Measurements from ENCODE around the gene FAM216B.
"Not testable (repeated sequence)": the region's sequence is repeated elsewhere in the genome, so short reads cannot be mapped to it uniquely, and the experiment has no call there.

FAM216B gene

GRCh38 chr13:42786715-42787114 lies 5.3 kb downstream of the FAM216B start:
- no peak for DNase-seq

GRCh38 chr13:42788601-42789000 lies 7.2 kb downstream of the FAM216B start:
- no peak for DNase-seq

- DNase-seq, result no peak
Measured at GRCh38 chr13:42792154-42792553, 10.8 kb downstream of the FAM216B start.

GRCh38 chr13:42794577-42795275 lies 13.3 kb downstream of the FAM216B start:
- DNase-seq, result no peak

- DNase-seq, result no peak
Measured at GRCh38 chr13:42795666-42796065, 14.3 kb downstream of the FAM216B start.

- DNase-seq, result no peak
Measured at GRCh38 chr13:42796747-42797356, 15.5 kb downstream of the FAM216B start.

GRCh38 chr13:42798118-42798517 lies 16.7 kb downstream of the FAM216B start:
- no peak for DNase-seq

GRCh38 chr13:42800109-42800643 lies 18.8 kb downstream of the FAM216B start:
- DNase-seq, result no peak

- DNase-seq, result no peak
Measured at GRCh38 chr13:42803563-42804204, 22.3 kb downstream of the FAM216B start.

- DNase-seq, result no peak
Measured at GRCh38 chr13:42804244-42804874, 23.0 kb downstream of the FAM216B start.

GRCh38 chr13:42807241-42807640 lies 25.9 kb downstream of the FAM216B start:
- DNase-seq, result no peak

- no peak for DNase-seq
Measured at GRCh38 chr13:42807866-42808265, 26.5 kb downstream of the FAM216B start.

- no peak for DNase-seq
Measured at GRCh38 chr13:42808341-42808940, 27.1 kb downstream of the FAM216B start.

GRCh38 chr13:42812316-42812715 lies 30.9 kb downstream of the FAM216B start:
- DNase-seq, result no peak

GRCh38 chr13:42814868-42815267 lies 33.5 kb downstream of the FAM216B start:
- no peak for DNase-seq

GRCh38 chr13:42815681-42816080 lies 34.3 kb downstream of the FAM216B start:
- DNase-seq, result no peak

GRCh38 chr13:42816538-42816937 lies 35.2 kb downstream of the FAM216B start:
- DNase-seq, result no peak

- DNase-seq, result not testable (repeated sequence)
Measured at GRCh38 chr13:42819687-42820086, 38.3 kb downstream of the FAM216B start.

- no peak for DNase-seq
Measured at GRCh38 chr13:42820451-42820850, 39.1 kb downstream of the FAM216B start.

- no peak for DNase-seq
Measured at GRCh38 chr13:42821437-42821836, 40.1 kb downstream of the FAM216B start.

GRCh38 chr13:42832341-42833096 lies 51.1 kb downstream of the FAM216B start:
- DNase-seq, result no peak

GRCh38 chr13:42834946-42835345 lies 53.6 kb downstream of the FAM216B start:
- no peak for DNase-seq

Data from SW 1271 (cell line).